ENCODE results near the gene MAP9. TPM values are rescaled to one million over a fixed set of nuclear protein-coding genes. Genes with fewer than 3 reads are reported as not detected.
"Not testable (repeated sequence)": the region's sequence is repeated elsewhere in the genome, so short reads cannot be mapped to it uniquely, and the experiment has no call there.

Gene MAP9
- total RNA-seq (ENCODE audit: unreplicated experiment) = 9.2 TPM
- long read RNA-seq, partial matches to known transcripts = 2 of 8 reads
- long read RNA-seq, other reads (novel, unspliced or antisense) = 4 of 8 reads

- Mint-ChIP-seq H3K27ac (ENCODE audit: unreplicated experiment) (peak within 1 kb of the TSS; percentile 69), H3K27me3 (ENCODE audit: unreplicated experiment) (no peaks in the 10 kb centered on the region), H3K9me3 (ENCODE audit: unreplicated experiment) (no peaks in the 10 kb centered on the region), H3K4me1 (ENCODE audit: unreplicated experiment) (peaks cover 5% of the 10 kb centered on the region), H3K36me3 (ENCODE audit: low read depth, unreplicated experiment) (no peaks in the 10 kb centered on the region), H3K4me3 (ENCODE audit: unreplicated experiment) (peak within 1 kb of the TSS; percentile 94)
- no peak for TF ChIP-seq CTCF (IDR thresholded peaks at IDR 0.05; ENCODE audit: unreplicated experiment)
- DNase-seq (ENCODE audit: low spot score) = peak; percentile 86
These were observed at the start of gene MAP9 for GRCh38 chr4:155376387-155377268. Gene MAP9, minus strand, starts transcription at chr4:155376965. Its CDS starts 1,115 bp downstream, at chr4:155375850.

GRCh38 chr4:155424778-155425177 lies 48.0 kb upstream of the MAP9 start:
- not testable (repeated sequence) for H3K4me3 Mint-ChIP-seq (ENCODE audit: unreplicated experiment); DNase-seq (ENCODE audit: low spot score); H3K27me3 Mint-ChIP-seq (ENCODE audit: unreplicated experiment); H3K36me3 Mint-ChIP-seq (ENCODE audit: low read depth, unreplicated experiment); H3K9me3 Mint-ChIP-seq (ENCODE audit: unreplicated experiment); H3K27ac Mint-ChIP-seq (ENCODE audit: unreplicated experiment); H3K4me1 Mint-ChIP-seq (ENCODE audit: unreplicated experiment)

GRCh38 chr4:155423671-155424070 lies 46.9 kb upstream of the MAP9 start:
- Mint-ChIP-seq H3K27me3 (ENCODE audit: unreplicated experiment) (no peaks in the 10 kb centered on the region), H3K9me3 (ENCODE audit: unreplicated experiment) (no peaks in the 10 kb centered on the region), H3K36me3 (ENCODE audit: low read depth, unreplicated experiment) (peaks cover 3% of the 10 kb centered on the region), H3K4me1 (ENCODE audit: unreplicated experiment) (no peaks in the 10 kb centered on the region), H3K27ac (ENCODE audit: unreplicated experiment) (no peak overlapping the region), H3K4me3 (ENCODE audit: unreplicated experiment) (no peak overlapping the region)
- no peak for DNase-seq (ENCODE audit: low spot score)
- no peak for TF ChIP-seq CTCF (IDR thresholded peaks at IDR 0.05; ENCODE audit: unreplicated experiment)

- Mint-ChIP-seq H3K27ac (ENCODE audit: unreplicated experiment) (no peak overlapping the region), H3K4me3 (ENCODE audit: unreplicated experiment) (no peak overlapping the region), H3K4me1 (ENCODE audit: unreplicated experiment) (no peaks in the 10 kb centered on the region), H3K9me3 (ENCODE audit: unreplicated experiment) (no peaks in the 10 kb centered on the region), H3K27me3 (ENCODE audit: unreplicated experiment) (no peaks in the 10 kb centered on the region), H3K36me3 (ENCODE audit: low read depth, unreplicated experiment) (no peaks in the 10 kb centered on the region)
- no peak for TF ChIP-seq CTCF (IDR thresholded peaks at IDR 0.05; ENCODE audit: unreplicated experiment)
- no peak for DNase-seq (ENCODE audit: low spot score)
These were observed 42.5 kb upstream of the MAP9 start for GRCh38 chr4:155419266-155419665.

- no peak for DNase-seq (ENCODE audit: low spot score)
- no peak overlapping the region for H3K4me3 Mint-ChIP-seq (ENCODE audit: unreplicated experiment)
- no peaks in the 10 kb centered on the region for H3K27me3 Mint-ChIP-seq (ENCODE audit: unreplicated experiment)
- H3K27ac Mint-ChIP-seq (ENCODE audit: unreplicated experiment) = no peak overlapping the region
- H3K9me3 Mint-ChIP-seq (ENCODE audit: unreplicated experiment) = no peaks in the 10 kb centered on the region
- H3K36me3 Mint-ChIP-seq (ENCODE audit: low read depth, unreplicated experiment) = no peaks in the 10 kb centered on the region
- no peak for TF ChIP-seq CTCF (IDR thresholded peaks at IDR 0.05; ENCODE audit: unreplicated experiment)
- H3K4me1 Mint-ChIP-seq (ENCODE audit: unreplicated experiment) = no peaks in the 10 kb centered on the region
These were observed 38.9 kb upstream of the MAP9 start for GRCh38 chr4:155415662-155416061.
